ENCODE measurements around the gene ADRA2B.
"Not testable (repeated sequence)": the region's sequence is repeated elsewhere in the genome, so short reads cannot be mapped to it uniquely, and the experiment has no call there.

ADRA2B gene

DNA sequence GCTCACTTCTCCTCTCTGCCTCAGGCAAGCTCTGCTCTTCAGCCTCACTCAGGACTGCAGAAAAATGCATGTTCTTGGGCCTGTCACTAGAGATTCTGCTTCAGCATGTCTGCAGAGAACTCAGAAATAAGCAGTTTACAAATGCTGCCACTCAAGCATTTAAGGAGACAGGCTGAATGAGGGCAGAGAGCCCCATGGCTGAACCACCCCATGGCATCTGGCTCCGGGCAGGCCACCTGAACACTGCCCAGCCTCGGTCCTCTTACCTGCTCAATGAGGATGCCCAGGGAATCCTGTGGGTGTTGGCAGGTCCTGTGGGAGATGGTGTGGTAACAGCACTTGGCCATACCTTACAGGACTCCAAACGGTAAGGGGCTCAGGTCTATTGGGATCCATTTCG, 50.4 kb downstream of the ADRA2B start:
- not testable (repeated sequence) for DNase-seq (ENCODE audit: low read depth)

DNA sequence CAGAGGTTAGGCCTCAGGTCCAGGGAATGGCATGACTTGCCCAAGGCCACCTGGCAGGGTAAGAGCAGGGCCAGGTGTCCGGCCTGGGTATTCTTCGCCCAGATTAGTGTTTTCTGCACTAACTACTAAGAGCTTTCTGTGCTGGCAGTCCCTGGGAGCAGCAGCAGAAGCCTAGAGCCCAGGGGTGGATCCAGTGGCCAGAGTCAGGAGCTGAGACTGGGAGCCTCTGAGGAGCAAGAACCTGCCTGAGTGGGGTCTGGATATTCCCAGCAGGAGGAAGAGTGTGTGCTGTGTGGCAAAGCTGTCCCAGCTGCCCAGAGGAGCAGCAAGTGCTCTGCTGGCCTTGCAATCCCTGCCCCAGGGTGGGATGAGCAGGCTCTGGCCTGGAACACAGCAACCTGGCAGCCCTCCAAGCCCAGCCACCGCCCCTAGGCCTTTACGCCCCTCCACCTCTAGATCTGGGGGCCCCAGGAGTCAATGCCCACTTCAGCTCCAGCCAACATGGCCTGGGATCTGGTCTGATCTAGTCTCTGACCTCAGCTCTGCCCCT, 50.9 kb downstream of the ADRA2B start:
- no peak for DNase-seq (ENCODE audit: low read depth)

DNA sequence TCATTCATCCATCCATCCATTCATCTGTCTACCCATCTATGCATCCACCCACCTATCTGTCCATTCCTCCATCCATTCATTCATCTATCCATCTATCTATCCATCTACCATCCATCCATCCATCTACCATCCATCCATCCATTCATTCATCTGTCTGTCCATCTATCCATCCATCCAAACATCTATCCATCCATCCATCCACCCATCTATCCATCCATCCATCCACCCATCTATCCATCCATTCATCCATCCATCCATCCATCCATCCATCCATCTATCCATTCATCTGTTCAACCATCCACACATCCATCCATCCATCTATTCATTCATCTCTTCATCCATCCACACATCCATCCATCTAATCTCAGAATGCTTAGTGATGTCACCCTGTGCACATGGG, 51.6 kb downstream of the ADRA2B start:
- DNase-seq (ENCODE audit: low read depth): not testable (repeated sequence)

DNA sequence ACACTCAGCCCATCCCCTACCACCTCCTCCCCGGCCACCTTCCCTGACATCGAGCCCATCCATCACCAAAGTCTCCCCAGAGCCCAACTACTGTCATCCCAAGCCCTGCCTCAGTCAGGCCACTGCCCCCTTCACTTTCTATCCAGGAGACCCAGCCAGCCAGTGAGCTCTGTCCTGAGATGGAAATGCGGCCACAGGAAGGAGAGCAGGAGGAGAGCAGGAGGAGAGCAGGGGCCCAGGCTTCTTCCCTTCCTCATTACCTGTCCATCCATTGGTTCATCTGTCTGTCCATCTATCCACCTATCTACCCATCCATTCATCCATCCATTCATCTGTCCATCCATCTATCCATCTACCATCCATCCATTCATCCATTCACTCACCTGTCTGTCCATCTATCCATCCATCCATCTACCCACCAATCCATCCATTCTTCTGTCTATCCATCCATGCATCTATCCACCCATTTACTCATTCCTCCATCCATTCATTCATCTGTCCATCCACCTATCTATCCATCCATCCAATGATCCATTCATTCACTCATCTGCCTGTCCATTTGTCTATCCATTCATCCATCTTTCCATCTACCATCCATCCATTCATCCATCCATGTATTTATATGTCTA, 52.2 kb downstream of the ADRA2B start:
- DNase-seq (ENCODE audit: low read depth): not testable (repeated sequence)

DNA sequence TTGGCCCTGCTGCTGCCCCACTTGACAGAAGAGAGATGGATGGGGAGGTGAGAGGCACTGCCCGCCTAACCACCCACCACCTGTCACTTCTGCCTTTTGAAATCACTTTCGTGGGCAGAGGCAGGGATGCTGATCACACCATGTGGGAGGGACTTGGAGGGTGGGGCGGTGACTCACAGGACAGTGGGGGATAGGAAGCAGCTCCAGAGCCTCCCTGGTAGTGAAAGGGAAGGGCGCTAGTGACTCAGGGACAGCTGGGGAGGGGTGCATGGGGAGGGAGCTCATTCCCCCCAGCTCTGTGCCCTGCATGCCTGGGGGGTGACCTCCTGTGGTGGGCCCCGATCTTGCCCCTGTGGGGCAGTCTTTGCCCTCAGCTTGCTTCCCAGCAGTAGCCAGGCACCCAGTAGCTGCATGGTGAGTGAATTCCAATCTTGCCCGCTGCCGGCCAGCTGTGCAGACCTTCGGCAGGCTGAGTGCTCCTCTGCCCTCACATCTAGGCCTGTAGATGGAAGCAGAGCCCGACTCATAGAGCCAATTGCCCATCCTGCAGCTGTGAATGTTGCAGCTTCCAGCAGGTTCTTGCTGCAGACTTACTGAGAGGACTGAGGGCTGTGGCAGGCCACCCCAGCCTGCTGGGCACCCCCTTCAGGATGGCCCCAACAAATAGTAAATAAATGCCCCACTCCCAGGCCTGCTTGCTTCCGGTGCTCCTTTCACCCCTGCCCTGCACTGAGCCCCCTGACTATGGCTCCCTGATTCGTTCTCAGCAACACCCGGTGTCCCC, 53.1 kb downstream of the ADRA2B start:
- not testable (repeated sequence) for DNase-seq (ENCODE audit: low read depth)

All from activated T-helper 1 cell treated with Interleukin-2 at 50 U/mL for 16 hours (primary cell).